Prostate gland (tissue), 2 donors: ENCODE results near the gene AMN. TPM values are rescaled to one million over a fixed set of nuclear protein-coding genes. Genes with fewer than 3 reads are reported as not detected.

ENCODE experiments used
- DNase-seq: peaks from one replicate; pipeline ENCODE4 v3.0.0-alpha.2; 2019; ENCODE audit warnings: low spot score
- H3K27ac ChIP-seq, 2 donors: fragments of 200-600 bp; sonication (generic); 2 replicates each; pipeline ENCODE4 v1.5.1; 2017 to 2019
- H3K27me3 ChIP-seq: fragments of 200-600 bp; sonication (generic); replicated peaks from 2 replicates; pipeline ENCODE4 v1.5.1; 2019; ENCODE audit not compliant: insufficient read depth
- H3K36me3 ChIP-seq, 2 donors: fragments of 200-600 bp; sonication (generic); 1 replicate in 1 of 2; 2 replicates in 1 of 2; pipeline versions ENCODE4 v1.5.1 to v1.8.1; 2017 to 2019
- H3K4me1 ChIP-seq: fragments of 200-600 bp; sonication (generic); replicated peaks from 2 replicates; pipeline ENCODE4 v1.5.1; 2019
- H3K4me3 ChIP-seq, 2 donors: fragments of 200-600 bp; sonication (generic); 2 replicates each; pipeline ENCODE4 v1.5.1; 2017 to 2019
- H3K9me3 ChIP-seq: fragments of 200-600 bp; sonication (generic); 2 replicates; pipeline ENCODE4 v1.5.1; 2017
- POLR2A ChIP-seq: fragments of 450-650 bp; IDR thresholded peaks from one replicate; pipeline ENCODE4 v1.6.1; 2016; ENCODE audit warnings: antibody characterized with exemption, mild to moderate bottlenecking
- POLR2AphosphoS5 ChIP-seq: sonication (generic); formaldehyde crosslinking; IDR thresholded peaks from one replicate; pipeline ENCODE4 v1.6.1; 2017; ENCODE audit warnings: antibody characterized with exemption
- WGBS: methylation state at CpG from one replicate; pipeline ENCODE4 v1.1.5; 2018; 5-methylcytosine and 5-hydroxymethylcytosine counted together
- intact Hi-C: fragments of 100-400 bp; cut with DNase I; formaldehyde crosslinking; loops from one replicate; pipeline ENCODE4 v1.14.2; 2022
- total RNA-seq, 2 donors: library from RNA; depleted of rRNA; stranded (reverse); fragments of >200 nt; gene quantifications; one replicate each; pipeline ENCODE4 v1.1.0, GENCODE V29; 2016
- TF ChIP-seq, protein P1 (sequence below), 4 experiments: fragments of 200-600 bp in 2 of 4; fragments of 450-650 bp in 2 of 4; sonication (generic) in 2 of 4; IDR thresholded peaks; 1 replicate in 3 of 4; 2 replicates in 1 of 4; pipeline ENCODE4 v1.5.1; 2016 to 2019; ENCODE audit warnings: antibody characterized with exemption in 4 of 4, mild to moderate bottlenecking in 2 of 4, moderate library complexity in 2 of 4

Gene AMN
- total RNA-seq, 2 donors from 2014 or later: 0.91 to 1.6 TPM

DNA sequence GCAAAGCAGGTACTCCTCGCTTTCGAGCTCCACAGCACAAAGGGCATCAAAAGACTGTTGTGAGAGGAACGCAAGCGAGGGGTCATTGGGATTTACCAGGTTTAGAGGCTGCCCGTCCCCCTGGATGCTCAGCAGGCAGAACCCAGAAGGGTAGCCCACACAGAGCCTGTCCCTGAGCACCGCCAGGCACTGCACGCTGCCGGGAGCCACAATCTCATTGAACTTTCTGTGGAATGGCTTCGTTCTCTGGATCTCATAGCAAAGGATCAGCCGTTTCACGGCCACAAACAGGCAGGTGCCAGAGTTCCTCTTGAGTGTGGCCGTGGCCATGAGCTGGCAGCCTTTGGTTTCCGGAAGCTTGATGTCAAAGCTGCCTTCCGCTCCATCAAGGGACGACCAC is 21.5 kb downstream of the AMN start:
- peaks cover 10 to 27% of the 10 kb centered on the region in 2 donors for H3K36me3 ChIP-seq
- no peak for DNase-seq
- peaks cover 7% of the 10 kb centered on the region for H3K4me1 ChIP-seq
- no peaks in the 10 kb centered on the region for H3K27me3 ChIP-seq
- H3K9me3 ChIP-seq: no peaks in the 10 kb centered on the region
- TF ChIP-seq POLR2A: no peak
- TF ChIP-seq, protein P1, sequence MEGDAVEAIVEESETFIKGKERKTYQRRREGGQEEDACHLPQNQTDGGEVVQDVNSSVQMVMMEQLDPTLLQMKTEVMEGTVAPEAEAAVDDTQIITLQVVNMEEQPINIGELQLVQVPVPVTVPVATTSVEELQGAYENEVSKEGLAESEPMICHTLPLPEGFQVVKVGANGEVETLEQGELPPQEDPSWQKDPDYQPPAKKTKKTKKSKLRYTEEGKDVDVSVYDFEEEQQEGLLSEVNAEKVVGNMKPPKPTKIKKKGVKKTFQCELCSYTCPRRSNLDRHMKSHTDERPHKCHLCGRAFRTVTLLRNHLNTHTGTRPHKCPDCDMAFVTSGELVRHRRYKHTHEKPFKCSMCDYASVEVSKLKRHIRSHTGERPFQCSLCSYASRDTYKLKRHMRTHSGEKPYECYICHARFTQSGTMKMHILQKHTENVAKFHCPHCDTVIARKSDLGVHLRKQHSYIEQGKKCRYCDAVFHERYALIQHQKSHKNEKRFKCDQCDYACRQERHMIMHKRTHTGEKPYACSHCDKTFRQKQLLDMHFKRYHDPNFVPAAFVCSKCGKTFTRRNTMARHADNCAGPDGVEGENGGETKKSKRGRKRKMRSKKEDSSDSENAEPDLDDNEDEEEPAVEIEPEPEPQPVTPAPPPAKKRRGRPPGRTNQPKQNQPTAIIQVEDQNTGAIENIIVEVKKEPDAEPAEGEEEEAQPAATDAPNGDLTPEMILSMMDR (IDR thresholded peaks at IDR 0.05): no peak
- no peak for TF ChIP-seq POLR2AphosphoS5
- intact Hi-C loops: no loop called here
- H3K4me3 ChIP-seq: no peak overlapping the region
- WGBS: 98% methylated on average over 15 of the region's 15 CpGs
- H3K27ac ChIP-seq: no peak overlapping the region

DNA sequence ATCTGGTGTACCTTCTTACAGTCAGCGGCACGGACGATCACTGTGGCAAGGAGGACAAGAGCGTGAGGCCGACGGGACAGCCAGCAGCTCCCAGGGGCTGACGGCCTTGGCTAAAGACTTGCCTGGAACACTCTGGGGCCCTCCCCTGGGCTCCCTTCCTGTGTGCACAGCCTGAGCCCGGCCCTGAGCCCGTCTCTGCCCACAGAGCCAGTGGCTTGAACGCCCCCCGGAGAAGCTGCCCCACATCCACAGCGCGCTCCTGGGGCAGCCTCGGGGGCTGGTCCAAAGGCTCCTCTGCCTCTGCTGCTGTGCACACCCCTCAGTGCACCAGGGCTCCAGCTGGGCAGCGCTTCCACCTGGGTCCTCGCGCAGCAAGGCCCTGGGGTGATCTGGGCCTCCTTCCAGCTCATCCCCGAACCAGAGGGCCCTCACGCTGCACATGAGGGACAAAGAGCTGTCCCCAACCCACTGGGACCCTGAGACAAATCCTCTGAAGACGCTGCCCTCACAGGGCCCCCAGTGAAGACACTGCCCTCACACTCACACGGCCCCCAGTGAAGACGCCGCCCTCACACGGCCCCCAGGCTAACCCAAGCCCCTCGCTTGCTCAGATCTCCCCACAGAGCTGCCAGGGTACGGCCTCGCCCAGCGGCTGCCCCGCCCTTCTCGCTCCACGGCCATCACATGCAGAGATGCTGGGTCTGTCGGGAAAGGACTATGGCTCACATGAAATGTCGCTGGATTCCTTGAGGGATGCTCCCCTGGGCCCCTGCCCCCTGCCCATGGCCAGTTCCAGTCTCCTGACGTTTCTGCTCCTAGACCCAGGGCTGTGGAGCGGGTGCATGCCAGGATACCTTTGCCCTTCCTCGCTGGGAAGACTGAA is 22.2 kb downstream of the AMN start:
- intact Hi-C loops: no loop called here
- Histone ChIP-seq H3K4me3 (no peak overlapping the region), H3K36me3 (peaks cover 10 to 27% of the 10 kb centered on the region in 2 donors), H3K4me1 (peaks cover 12% of the 10 kb centered on the region), H3K27ac (no peak overlapping the region), H3K9me3 (no peaks in the 10 kb centered on the region), H3K27me3 (no peaks in the 10 kb centered on the region)
- TF ChIP-seq POLR2AphosphoS5 (no peak), POLR2A (no peak)
- TF ChIP-seq, protein P1 (IDR thresholded peaks at IDR 0.05): no peak
- DNase-seq: no peak
- WGBS: 93% methylated on average over 36 of the region's 36 CpGs

DNA sequence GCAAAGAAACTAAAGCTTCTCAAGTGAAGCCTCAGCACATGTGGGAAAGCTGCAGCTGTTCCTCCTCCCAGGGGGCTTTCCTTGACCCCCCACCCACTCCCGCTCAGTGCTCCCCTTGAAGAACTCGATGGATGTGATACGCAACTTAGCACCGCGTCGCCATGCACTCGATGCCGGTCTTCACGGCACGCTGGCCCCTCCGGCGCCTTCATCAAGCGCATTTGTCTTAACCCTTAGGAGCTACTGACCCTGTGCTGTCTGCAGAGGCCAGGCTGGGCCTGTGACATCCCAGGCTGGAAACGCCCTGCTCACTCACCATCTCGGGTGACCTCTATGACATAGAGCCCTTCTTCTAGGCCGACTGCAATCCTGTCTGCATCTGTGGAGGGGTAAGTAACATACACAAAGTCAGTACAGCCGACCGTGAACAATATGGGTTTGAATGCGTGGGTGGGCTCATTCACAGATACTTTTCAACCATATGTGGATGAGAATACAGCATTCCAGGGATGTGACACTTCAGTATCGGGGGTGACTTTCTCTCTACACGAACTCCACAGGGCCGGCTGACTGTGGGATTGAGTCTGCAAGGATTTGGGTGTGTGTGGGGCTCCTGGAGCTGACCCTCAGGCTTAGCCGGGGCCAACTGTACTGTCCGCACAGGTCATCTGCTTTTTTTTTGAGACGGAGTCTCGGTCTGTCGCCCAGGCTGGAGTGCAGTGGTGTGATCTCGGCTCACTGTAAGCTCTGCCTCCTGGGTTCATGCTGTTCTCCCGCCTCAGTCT is 23.1 kb downstream of the AMN start:
- WGBS: 95% methylated on average over 29 of the region's 29 CpGs
- H3K27ac ChIP-seq: no peak overlapping the region
- H3K9me3 ChIP-seq: no peaks in the 10 kb centered on the region
- H3K4me3 ChIP-seq: no peak overlapping the region
- H3K27me3 ChIP-seq: no peaks in the 10 kb centered on the region
- DNase-seq: no peak
- TF ChIP-seq, protein P1 (IDR thresholded peaks at IDR 0.05): no peak
- TF ChIP-seq POLR2A (no peak), POLR2AphosphoS5 (no peak)
- intact Hi-C loops: no loop called here
- peaks cover 17% of the 10 kb centered on the region for H3K4me1 ChIP-seq
- H3K36me3 ChIP-seq: peaks cover 10 to 27% of the 10 kb centered on the region in 2 donors

DNA sequence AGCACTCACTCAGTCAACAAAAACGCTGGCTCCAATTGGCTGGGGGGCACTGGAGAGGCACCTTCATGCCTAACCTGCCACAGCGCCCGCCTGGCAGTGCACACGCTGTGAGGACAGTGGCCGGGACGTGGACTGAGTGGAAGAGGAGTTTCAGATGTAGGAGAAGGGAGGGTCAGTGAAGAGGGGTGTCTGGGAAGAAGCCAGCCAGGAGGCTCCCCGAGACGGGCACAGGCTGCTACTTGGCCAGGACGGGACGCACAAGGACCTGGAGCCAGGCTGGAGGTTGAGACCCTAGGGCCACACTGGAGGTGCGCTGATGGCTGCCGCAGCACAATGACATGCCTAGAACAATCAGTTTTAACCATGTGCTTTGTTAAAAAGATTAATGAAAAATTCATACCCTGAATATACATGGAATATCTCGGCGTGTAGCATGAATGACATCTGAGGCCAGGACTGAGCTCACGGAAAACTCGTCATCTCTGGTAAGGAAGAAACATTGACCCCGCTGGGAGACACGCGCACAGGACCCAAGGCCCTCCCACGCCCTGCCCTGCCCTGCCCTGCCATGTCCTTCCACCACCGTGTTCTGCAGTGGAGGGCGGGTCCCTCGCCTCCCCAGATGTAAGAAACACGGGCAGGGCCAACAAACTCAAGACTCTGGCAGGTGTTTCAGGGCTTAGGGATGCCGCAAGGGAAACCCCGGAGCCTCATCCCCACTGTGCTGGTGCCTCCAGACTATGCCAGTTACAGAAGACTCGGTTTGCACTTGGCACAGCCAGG is 25.0 kb downstream of the AMN start:
- no peak for DNase-seq
- Histone ChIP-seq H3K27ac (no peak overlapping the region), H3K36me3 (peaks cover 10 to 43% of the 10 kb centered on the region in 2 donors), H3K9me3 (no peaks in the 10 kb centered on the region), H3K27me3 (no peaks in the 10 kb centered on the region), H3K4me1 (peaks cover 12% of the 10 kb centered on the region), H3K4me3 (no peak overlapping the region)
- 89% methylated on average over 27 of the region's 27 CpGs for WGBS
- TF ChIP-seq POLR2A (no peak), POLR2AphosphoS5 (no peak)
- TF ChIP-seq, protein P1 (IDR thresholded peaks at IDR 0.05): no peak
- intact Hi-C loops: no loop called here
